Loucy (cell line): ENCODE results near the gene ATOH8.

ENCODE experiments used
- H2AFZ ChIP-seq: fragments of 200-600 bp; sonication (generic); 2 replicates; pipeline ENCODE4 v1.6.0; 2016; ENCODE audit warnings: antibody characterized with exemption, mild to moderate bottlenecking, low read length, moderate library complexity
- H3F3A ChIP-seq: fragments of 200-600 bp; 2 replicates; pipeline ENCODE4 v1.6.0; 2016; ENCODE audit warnings: antibody characterized with exemption, low read depth, mild to moderate bottlenecking
- H3K27me3 ChIP-seq: fragments of 200-600 bp; sonication (generic); 2 replicates; pipeline ENCODE4 v1.6.1; 2014; ENCODE audit warnings: low read length, mild to moderate bottlenecking; ENCODE audit not compliant: insufficient read depth, poor library complexity, severe bottlenecking
- H3K36me3 ChIP-seq: fragments of 200-600 bp; sonication (generic); 2 replicates; pipeline ENCODE4 v1.6.1; 2016; ENCODE audit warnings: low read length; ENCODE audit not compliant: insufficient read depth
- H3K4me1 ChIP-seq: fragments of 200-600 bp; sonication (generic); 2 replicates; pipeline ENCODE4 v1.5.1; 2014; ENCODE audit warnings: low read length, mild to moderate bottlenecking; ENCODE audit not compliant: insufficient read depth, poor library complexity, severe bottlenecking
- H3K4me2 ChIP-seq: fragments of 200-600 bp; sonication (generic); 2 replicates; pipeline ENCODE4 v1.6.0; 2014; ENCODE audit warnings: antibody characterized with exemption, low read length, low read depth, mild to moderate bottlenecking; ENCODE audit not compliant: poor library complexity, severe bottlenecking
- H3K4me3 ChIP-seq: fragments of 200-600 bp; sonication (generic); 2 replicates; pipeline ENCODE4 v1.5.1; 2014; ENCODE audit warnings: low read length, mild to moderate bottlenecking, mixed read lengths; ENCODE audit not compliant: poor library complexity, severe bottlenecking
- H3K79me2 ChIP-seq: fragments of 200-600 bp; sonication (generic); 2 replicates; pipeline ENCODE4 v1.6.1; 2014; ENCODE audit warnings: low read length; ENCODE audit not compliant: insufficient read depth
- H3K9ac ChIP-seq: fragments of 200-600 bp; sonication (generic); 2 replicates; pipeline ENCODE4 v1.6.0; 2014; ENCODE audit warnings: mild to moderate bottlenecking, low read depth, low read length, moderate library complexity; ENCODE audit not compliant: poor library complexity, severe bottlenecking
- H3K9me2 ChIP-seq: fragments of 200-600 bp; sonication (generic); replicated peaks from 2 replicates; pipeline ENCODE4 v1.6.1; 2016; ENCODE audit warnings: low read depth, low read length, mixed read lengths
- H3K9me3 ChIP-seq: fragments of 200-600 bp; sonication (generic); 2 replicates; pipeline ENCODE4 v1.6.1; 2014; ENCODE audit warnings: mild to moderate bottlenecking, antibody characterized with exemption, low read length, low read depth; ENCODE audit not compliant: insufficient read depth
- H4K20me1 ChIP-seq: fragments of 200-600 bp; sonication (generic); 2 replicates; pipeline ENCODE4 v1.6.0; 2014; ENCODE audit warnings: antibody characterized with exemption, low read length, mild to moderate bottlenecking; ENCODE audit not compliant: insufficient read depth, poor library complexity, severe bottlenecking
- EZH2phosphoT487 ChIP-seq: fragments of 200-600 bp; IDR thresholded peaks from 2 replicates; pipeline ENCODE4 v1.6.1; 2018; ENCODE audit warnings: antibody characterized with exemption, mild to moderate bottlenecking, moderate library complexity, borderline replicate concordance
- TF ChIP-seq, protein P1 (sequence below): fragments of 200-600 bp; sonication (generic); conservative IDR thresholded peaks from 2 replicates; pipeline ENCODE4 v1.5.1; 2014; ENCODE audit warnings: mild to moderate bottlenecking, antibody characterized with exemption, low read length

ATOH8 gene

DNA sequence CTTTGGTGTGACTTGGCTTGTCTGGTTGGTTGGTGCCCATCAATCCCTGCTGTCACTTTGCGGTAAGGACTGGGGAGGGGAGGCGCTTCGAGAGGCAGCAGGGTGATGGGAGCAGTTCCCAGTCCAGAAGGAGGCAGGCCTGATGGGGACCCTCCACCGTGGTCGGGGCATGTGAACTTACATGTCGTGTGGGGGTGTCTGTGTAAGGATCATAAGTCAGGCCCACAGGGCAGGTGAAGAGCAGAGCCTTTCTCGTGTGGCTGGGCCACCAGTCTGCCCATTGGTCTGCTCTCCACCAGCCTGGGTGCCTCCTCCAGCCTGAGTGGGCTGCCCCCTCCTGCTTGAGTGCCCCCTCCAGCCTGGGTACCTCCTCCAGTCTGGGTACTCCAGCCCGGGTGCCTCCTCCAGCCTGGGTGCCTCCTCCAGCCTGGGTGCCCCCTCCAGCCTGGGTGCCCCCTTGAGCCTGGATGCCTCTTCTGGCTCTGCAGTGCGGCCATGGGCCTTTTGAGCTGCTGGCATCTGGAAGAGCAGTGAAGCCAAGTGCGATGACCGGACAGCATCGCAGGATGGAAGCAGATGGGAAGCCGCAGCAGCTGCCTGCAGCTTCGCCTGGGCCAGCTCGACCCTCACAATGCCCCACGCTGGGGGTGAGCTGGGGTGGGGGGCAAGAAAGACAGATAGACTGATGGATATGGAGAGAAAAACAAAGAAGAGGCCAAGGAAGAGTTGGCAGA, 25.0 kb downstream of the ATOH8 start:
- no peaks in the 10 kb centered on the region for H3K9me3 ChIP-seq
- H3K27me3 ChIP-seq, result no peaks in the 10 kb centered on the region
- no peak overlapping the region for H3K9ac ChIP-seq
- no peak overlapping the region for H3K4me2 ChIP-seq
- no peaks in the 10 kb centered on the region for H3F3A ChIP-seq
- no peaks in the 10 kb centered on the region for H3K4me1 ChIP-seq
- H4K20me1 ChIP-seq, result no peaks in the 10 kb centered on the region
- H3K9me2 ChIP-seq, result no peaks in the 10 kb centered on the region
- H3K79me2 ChIP-seq, result no peaks in the 10 kb centered on the region
- TF ChIP-seq, protein P1, sequence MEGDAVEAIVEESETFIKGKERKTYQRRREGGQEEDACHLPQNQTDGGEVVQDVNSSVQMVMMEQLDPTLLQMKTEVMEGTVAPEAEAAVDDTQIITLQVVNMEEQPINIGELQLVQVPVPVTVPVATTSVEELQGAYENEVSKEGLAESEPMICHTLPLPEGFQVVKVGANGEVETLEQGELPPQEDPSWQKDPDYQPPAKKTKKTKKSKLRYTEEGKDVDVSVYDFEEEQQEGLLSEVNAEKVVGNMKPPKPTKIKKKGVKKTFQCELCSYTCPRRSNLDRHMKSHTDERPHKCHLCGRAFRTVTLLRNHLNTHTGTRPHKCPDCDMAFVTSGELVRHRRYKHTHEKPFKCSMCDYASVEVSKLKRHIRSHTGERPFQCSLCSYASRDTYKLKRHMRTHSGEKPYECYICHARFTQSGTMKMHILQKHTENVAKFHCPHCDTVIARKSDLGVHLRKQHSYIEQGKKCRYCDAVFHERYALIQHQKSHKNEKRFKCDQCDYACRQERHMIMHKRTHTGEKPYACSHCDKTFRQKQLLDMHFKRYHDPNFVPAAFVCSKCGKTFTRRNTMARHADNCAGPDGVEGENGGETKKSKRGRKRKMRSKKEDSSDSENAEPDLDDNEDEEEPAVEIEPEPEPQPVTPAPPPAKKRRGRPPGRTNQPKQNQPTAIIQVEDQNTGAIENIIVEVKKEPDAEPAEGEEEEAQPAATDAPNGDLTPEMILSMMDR, result no peak
- TF ChIP-seq EZH2phosphoT487, result no peak
- no peaks in the 10 kb centered on the region for H3K36me3 ChIP-seq
- no peak overlapping the region for H2AFZ ChIP-seq
- no peak overlapping the region for H3K4me3 ChIP-seq

DNA sequence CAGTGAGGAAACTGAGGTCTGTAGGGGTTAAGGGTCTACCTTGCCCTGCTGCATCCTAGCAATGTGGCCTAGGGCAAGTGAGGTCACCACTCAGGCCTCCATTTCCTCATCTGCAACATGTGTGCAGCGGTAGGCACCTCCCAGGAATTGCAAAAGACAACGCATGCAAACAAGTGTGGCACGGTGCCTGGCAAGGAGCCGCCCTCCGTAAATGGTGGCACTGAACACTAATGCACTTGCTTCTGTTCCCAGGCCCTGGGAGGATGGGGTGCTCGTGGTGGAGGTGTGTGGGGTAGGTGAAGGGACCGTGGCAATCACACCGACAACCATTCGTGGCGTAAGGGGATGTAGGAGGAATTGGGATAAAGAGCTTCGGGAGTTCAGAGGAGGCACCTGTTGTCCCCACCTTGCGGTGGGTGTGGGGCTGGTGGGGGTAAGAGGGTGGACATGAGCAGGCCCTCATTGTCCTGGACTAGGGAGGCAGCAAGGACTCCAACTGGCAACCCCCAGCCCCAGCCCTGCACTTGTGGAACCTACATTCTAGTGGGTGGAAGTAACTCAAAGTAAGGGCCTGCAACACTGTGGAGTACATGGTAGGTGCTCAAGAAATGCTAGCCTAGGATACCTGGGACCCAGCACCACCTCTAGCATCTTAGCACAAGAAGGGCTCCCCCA, 26.0 kb downstream of the ATOH8 start:
- Histone ChIP-seq H3K9ac (no peak overlapping the region), H3K9me2 (no peaks in the 10 kb centered on the region), H3K9me3 (no peaks in the 10 kb centered on the region), H3F3A (no peaks in the 10 kb centered on the region), H3K79me2 (no peaks in the 10 kb centered on the region), H3K36me3 (no peaks in the 10 kb centered on the region), H3K4me3 (no peak overlapping the region), H3K27me3 (no peaks in the 10 kb centered on the region), H3K4me1 (no peaks in the 10 kb centered on the region), H3K4me2 (no peak overlapping the region), H4K20me1 (no peaks in the 10 kb centered on the region), H2AFZ (no peak overlapping the region)
- TF ChIP-seq EZH2phosphoT487, result no peak
- TF ChIP-seq, protein P1, result no peak

DNA sequence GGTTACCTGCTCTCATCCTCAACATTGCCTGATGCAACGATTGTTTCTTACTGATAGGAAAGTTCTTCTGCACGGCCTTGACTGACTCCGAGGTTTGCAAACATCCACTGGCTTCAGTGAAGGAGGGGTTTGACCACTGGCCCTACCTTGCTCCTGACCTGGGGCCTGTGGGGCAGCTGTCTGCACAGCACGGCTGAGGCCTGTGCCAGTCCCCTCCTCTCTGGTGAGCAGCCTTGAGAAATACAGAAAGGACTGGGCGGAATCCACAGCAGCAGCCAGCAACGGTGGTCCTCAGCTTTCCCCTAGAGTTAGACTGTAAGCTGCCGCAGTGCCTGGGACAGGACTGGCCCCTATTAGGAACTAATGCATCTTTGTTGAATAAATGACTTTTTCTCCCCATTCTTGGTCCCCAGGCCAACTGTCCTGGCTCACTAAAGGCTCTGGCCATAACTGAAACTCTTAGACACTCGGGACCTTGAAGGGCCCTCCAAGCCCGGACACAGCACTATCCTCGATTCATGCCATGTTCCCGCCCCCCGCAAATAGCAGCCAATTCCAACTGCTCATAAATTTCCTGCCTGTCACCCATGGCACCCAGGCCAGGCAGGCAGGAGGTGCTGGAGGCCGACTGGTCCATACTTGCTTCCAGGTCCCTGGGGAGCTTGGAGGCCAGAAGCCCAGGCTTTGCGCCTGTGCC, 26.7 kb downstream of the ATOH8 start:
- Histone ChIP-seq H3K36me3 (no peaks in the 10 kb centered on the region), H3F3A (no peaks in the 10 kb centered on the region), H3K4me3 (no peak overlapping the region), H3K4me1 (peaks cover 4% of the 10 kb centered on the region), H4K20me1 (no peaks in the 10 kb centered on the region), H3K9me2 (no peaks in the 10 kb centered on the region), H3K4me2 (no peak overlapping the region), H2AFZ (no peak overlapping the region), H3K9me3 (no peaks in the 10 kb centered on the region), H3K27me3 (no peaks in the 10 kb centered on the region), H3K9ac (no peak overlapping the region), H3K79me2 (no peaks in the 10 kb centered on the region)
- TF ChIP-seq EZH2phosphoT487, result no peak
- TF ChIP-seq, protein P1, result no peak
